Fibroblast of gingiva (primary cell): ENCODE results near the gene OR52N1.

Experiments
- DNase-seq: peaks from one replicate; pipeline ENCODE4 v3.0.0-alpha.2; 2011; ENCODE audit warnings: low read depth

Gene OR52N1

DNA sequence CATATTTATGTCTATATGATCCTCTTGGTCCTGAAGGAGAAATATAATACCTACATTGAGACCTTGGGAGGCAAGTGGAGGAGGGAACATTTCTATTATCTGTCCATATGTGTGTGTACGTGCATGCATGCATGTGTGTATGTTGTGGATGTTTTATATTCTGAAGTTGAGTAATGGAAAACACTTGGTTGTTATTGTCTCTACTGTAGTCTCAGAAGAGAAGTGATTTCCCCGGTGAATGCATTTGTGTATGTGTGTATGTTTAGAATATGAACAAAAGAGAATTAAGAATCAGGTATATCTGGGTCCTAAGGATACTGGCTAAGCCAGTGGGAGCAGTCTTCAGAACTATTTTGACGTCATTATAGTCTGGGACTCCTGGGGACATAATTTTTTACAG, at the start of gene OR52N1:
TSS of gene OR52N1 (minus strand) at position 101 of the 400 bp plus-strand sequence. CDS start 2,449 bp downstream, outside the sequence.
- no peak for DNase-seq

GRCh38 chr11:5837695-5838094, 46.6 kb upstream of the OR52N1 start:
- no peak for DNase-seq

- no peak for DNase-seq
Measured at GRCh38 chr11:5833446-5833845, 42.4 kb upstream of the OR52N1 start.

- no peak for DNase-seq
Measured at GRCh38 chr11:5831196-5831829, 40.2 kb upstream of the OR52N1 start.

DNA sequence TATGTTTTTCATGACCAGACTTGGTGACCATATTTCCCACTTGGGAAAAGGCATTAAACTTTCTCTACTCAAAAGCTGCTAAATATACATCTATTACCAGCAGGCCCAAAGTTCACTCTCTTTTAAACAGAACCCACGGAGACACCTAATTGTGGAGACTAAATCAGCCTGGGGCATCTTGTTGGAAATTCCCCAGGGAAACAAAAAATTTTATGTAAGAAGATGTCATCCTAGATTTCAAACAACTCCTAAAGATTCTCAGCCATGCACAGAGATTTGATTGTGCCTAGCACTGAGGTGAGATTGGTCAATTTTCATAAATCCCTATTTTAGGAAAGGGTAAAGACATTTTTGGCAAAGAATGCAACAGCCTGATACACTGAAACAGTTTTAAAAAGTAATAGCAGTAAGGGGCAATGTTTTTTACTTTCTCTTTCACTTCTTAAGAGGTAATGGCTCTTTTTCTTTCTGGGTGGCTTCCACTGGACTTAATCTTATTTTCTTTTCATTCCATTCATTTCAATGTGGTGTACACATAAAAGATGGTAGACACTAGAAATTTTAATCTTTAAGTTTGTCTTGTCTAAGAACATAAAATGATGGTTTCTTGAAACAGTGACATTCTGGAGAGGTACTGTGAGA, 27.3 kb upstream of the OR52N1 start:
- no peak for DNase-seq

GRCh38 chr11:5815534-5815933, 24.5 kb upstream of the OR52N1 start:
- no peak for DNase-seq

DNA sequence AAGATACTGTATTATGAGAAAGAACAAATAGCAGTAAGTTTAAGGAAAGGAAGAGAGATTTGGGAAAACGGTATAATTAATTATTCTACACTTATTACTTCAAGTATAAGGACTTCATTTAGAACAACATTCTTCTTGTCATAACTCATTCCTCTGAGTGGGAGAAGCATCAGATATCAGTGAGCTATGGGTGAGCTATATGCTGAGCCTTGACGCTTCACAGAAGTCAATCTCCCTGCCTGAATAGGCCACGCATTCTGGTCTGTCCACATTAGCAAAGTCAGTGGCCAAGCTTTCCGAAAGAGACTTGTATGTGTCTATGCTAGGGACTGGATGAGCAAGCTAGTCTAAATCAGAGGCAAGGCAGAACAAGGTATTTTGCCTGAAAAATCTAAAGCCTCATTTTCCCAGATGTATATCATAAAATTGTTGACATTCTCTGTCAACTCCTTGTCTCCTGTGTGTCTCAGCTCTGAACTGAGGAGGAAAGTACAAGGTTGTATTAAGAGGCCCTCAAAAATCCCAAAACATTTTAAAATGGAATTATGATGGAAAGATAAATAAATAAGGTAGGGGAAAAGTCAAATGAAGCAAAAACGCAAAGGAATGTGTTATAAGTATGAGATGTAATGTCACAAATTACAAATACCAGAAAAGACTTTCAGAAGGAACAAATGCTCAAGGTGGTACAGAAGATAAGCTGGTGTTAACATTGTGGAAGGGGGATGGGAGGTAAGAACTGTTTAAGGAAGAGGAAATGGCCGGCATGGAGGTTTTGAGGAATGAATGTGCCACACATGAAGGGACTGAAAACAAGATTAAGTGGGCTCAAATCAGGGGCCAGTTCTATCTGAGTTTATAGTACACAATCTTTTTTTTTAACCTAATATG, 19.1 kb upstream of the OR52N1 start:
- no peak for DNase-seq

GRCh38 chr11:5809122-5809519, 18.1 kb upstream of the OR52N1 start:
- no peak for DNase-seq

DNA sequence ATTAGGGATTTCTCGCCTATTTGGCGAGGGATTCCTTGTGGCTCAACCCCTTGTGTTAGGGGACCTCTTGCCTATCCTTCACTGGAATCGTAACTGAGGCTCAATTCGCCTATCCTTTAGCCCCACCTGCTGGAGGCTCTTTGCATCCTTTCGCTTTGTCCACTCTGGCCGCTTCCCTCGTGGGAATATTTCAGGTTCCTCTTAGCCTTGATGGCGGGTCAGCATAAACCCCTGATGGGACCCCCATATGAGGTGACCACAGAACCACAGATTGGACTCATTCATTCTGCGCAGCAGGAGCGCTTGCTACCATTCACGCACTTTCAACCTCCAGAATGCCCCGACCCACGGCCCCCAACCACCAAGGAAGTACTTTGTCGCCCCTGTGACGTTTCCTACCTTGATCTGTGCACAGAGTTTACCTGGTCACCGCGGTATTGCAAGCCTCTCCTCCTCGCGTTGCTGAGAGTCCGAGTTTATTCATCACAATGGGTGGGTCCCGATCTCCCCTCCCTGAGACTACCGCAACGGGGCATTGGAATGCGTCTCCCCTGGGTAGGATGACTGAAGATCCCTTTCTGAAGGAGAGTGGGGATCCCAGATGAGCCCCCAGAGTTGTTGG, 17.5 kb upstream of the OR52N1 start, which contains the start of gene OR52N2:
TSS of gene OR52N2 (plus strand) at position 425 of the 622 bp plus-strand sequence. CDS start 11,412 bp downstream, outside the sequence.
- peak; percentile 57 for DNase-seq

- DNase-seq = no peak
Measured at GRCh38 chr11:5807580-5807979, 16.5 kb upstream of the OR52N1 start.

DNA sequence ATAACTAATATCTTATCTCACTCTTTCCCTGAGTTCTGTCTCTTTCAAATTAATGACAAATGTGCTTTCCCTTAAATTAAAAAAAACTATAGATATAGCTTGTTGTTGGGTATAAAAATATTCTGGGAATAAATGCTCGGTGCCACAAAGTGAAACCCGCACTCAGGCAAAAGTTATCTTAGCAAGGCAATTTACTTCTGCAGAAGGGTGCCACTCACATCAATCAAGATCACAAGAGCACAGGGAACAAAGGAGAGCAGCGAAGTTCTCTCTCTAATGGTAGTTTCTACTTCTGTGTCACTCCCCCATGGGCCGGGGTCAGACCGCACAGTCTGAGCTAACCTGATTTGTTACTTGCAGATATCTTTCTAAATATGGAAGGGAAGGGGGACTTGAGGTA, 12.9 kb upstream of the OR52N1 start:
- DNase-seq = no peak

- DNase-seq = no peak
Measured at GRCh38 chr11:5796541-5796940, 5.5 kb upstream of the OR52N1 start.

DNA sequence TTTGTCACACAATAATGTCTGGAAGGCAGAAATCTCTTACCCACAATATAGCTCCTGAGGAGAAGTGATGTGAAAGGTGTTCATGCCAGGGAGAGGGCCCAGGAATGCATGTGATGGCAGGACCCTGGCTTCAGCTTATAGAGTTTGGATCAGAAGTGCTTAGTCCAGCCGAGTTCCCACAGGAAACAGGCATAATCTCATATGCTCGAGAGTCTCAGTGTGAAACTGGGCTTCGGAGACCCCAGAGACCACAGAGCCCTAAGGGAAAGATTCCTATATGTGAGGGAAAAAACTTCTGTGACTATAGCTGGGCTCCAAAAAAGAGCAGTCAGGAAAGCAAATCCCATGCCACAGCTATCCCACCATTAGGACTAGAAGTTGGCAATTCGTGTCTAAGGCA, 7.8 kb downstream of the OR52N1 start, which contains the start of gene OR52N5:
TSS of gene OR52N5 (minus strand) at position 101 of the 400 bp plus-strand sequence. CDS start 4,721 bp downstream, outside the sequence.
- DNase-seq = no peak

DNA sequence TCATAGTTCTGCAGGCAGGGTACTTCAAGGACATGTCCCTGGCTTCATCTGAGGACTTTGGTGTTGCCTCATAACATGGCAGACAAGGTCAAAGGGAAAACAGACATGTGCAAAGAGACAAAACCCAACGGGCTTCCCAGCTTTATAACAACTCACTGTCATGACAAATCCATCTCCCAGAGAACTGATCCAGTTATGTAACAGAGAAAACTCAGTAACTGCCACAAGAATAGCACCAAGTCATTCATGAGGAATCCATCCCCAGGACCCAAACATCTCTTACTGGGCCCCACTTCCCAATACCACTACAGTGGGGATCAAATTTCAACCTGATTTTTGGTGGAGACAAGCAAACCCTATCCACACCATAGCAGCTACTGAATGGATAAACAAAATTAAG, 24.0 kb downstream of the OR52N1 start:
- no peak for DNase-seq

GRCh38 chr11:5753943-5754342, 37.1 kb downstream of the OR52N1 start, which contains the start of gene OR52N4:
OR52N4 (plus strand) TSS chr11:5754243; CDS start chr11:5754741, 498 bp downstream.
- DNase-seq = no peak

DNA sequence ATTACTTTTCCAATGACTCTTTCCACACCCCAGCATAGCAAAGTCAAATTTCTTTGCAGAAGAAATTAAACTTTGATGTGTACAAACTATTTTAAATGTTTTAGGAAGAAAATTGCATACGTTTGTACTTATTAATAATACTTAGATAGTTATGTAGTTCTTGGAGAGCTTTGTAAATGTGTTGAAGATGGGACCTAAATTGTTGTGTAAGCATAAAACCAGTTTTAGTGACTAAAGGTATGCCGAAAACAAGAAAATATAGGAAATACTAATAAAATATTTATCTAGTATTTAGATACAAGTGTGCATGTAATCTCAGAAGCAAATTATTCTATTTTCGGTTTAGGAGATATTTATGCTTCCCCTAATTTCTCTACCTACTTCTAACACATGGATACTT, 41.2 kb downstream of the OR52N1 start:
- no peak for DNase-seq

- no peak for DNase-seq
Measured at GRCh38 chr11:5746614-5747013, 44.5 kb downstream of the OR52N1 start.

- no peak for DNase-seq
Measured at GRCh38 chr11:5738431-5738830, 52.6 kb downstream of the OR52N1 start.

DNA sequence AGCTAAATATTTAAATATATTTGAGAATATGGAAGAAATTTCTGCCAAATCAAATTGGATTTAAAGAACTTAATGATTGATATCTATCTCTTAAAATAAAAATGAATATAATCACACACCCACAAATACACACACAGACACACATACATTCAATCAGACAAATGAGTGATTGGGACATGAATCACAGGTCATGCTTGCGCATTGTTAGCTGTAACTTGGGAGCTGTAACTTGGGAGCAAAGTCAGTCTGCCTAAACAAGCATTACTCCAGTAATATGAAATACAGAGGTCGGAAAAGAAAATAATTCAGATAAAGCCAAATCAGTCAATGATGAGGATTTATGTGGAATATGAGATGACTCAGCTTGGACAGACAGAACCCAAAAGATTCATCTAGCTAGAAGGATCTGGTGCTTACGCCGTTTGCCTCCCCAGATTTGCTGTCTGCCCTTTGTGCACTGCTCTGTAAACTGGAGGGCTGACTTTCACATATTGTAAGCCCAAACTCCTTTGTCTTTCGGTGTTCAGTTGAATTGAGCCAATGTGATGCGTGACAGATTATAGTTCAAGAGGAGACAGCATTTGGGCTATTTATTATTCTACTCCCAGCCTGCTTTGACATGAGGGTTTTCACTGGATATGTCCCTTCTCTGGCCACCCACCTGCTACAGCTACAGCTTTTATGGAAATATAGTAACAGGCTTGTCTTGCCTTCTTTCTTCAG, 53.2 kb downstream of the OR52N1 start:
- no peak for DNase-seq

DNA sequence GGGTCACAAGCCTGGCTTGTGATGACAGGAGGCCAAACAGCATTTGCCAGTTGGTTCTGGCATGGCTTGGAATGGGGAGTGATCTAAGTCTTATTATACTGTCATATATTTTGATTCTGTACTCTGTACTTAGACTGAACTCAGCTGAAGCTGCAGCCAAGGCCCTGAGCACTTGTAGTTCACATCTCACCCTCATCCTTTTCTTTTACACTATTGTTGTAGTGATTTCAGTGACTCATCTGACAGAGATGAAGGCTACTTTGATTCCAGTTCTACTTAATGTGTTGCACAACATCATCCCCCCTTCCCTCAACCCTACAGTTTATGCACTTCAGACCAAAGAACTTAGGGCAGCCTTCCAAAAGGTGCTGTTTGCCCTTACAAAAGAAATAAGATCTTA, 54.0 kb downstream of the OR52N1 start:
- no peak for DNase-seq
